PC-3 (cell line): Measurements from ENCODE around the gene PRR5L.

ENCODE experiments used
- CTCF ChIP-seq: fragments of 300-600 bp; sonication (generic); conservative IDR thresholded peaks from 2 replicates; pipeline ENCODE4 v1.5.1; 2017; ENCODE audit warnings: antibody characterized with exemption, low read depth, mild to moderate bottlenecking, low read length
- EZH2 ChIP-seq: fragments of 300-600 bp; sonication (generic); IDR thresholded peaks from one replicate; pipeline ENCODE4 v1.6.1; 2017; ENCODE audit warnings: antibody characterized with exemption, mild to moderate bottlenecking, low read length; ENCODE audit not compliant: unreplicated experiment
- EZH2phosphoT487 ChIP-seq: fragments of 300-600 bp; sonication (generic); IDR thresholded peaks from 2 replicates; pipeline ENCODE4 v1.6.1; 2018; ENCODE audit warnings: mild to moderate bottlenecking, antibody characterized with exemption, low read length, borderline replicate concordance

GRCh38 chr11:36342327-36342726 is 46.2 kb downstream of the PRR5L start:
- TF ChIP-seq EZH2 (no peak), CTCF (no peak), EZH2phosphoT487 (no peak)
